ENCODE results near the gene MLLT3.

MLLT3 gene

DNA sequence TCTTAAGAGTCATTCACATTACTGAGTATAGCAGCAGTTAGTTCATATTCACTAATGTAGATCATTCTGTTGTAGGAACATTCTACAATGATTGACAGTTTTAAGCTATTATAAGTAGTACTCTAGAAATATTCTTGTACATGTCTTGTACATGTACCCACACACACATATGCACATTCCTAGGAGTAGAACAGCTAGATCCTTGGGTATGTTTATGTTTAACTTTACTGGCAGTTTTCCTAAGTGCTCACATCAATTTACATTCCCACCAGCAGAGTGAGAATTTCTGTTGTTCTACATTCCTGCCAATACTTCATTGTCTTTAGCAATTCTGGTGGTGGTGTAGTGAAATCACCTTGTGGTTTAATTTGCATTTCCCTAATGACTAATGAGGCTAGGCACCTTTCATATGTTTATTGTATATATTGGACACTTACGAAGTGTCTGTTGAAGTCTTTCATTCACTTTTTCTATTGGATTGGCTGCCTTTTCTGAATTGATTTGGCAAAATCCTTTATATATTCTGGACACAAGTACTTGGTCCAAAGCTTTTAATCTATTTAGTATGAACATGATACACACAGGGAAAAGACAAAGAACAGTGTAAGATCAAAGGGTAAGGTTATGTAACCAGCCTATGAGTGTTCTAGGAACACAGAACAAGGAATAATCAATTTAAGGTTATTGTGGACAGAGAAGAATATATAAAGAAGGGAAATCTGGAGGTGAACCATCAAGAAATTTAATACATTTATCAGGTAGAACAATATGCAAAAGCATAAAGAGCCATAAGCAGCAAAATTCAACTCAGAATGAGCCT is 95.6 kb downstream of the MLLT3 start:
- DNase-seq (ENCODE audit: low read depth): peak; percentile 44
- peak; percentile 32 for TF ChIP-seq CTCF (conservative IDR thresholded peaks at IDR 0.05; ENCODE audit: low read length)
- no peak overlapping the region for H3K4me3 ChIP-seq (ENCODE audit: low read length)

DNA sequence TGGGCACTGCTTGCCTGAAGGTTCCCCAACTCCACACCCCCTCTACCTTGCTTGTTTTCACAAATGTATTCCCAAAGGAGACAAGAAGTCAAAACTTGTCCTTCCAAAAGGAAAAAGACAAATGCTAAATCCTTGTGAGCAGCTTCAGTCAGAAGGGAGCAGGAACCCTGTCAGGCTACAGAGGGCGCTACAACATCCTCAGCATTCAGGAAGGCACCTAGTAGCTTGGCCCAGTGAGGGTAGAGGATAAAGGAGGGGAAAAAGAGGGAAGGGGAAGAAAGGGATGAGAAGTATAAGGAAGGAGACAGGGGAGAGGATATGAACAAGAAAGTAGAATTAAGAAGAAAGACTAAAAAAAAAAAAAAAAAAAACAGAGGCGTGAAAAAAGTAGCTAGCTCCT is 97.5 kb downstream of the MLLT3 start:
- DNase-seq (ENCODE audit: low read depth): no peak
- TF ChIP-seq CTCF (conservative IDR thresholded peaks at IDR 0.05; ENCODE audit: low read length): peak; percentile 14; the same call in 1 of the 2 replicates
- no peak overlapping the region for H3K4me3 ChIP-seq (ENCODE audit: low read length)

DNA sequence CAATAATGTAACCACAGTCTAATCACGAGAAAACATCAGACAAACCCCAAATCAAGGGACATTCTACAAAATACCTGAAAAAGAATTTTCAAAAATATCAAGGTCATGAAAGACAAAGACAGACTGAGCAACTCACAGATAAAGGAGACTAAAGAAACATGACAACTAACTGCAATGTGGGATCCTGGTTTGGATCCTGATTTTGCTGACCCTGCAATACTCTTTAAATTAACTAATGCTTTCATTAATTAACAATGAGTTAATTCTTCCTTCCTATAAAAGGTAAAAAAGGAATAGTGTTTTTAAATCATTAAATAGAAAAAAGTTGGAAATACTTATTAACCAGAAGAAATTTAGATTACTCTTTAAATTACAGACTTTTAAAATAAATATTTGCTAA is 103.6 kb downstream of the MLLT3 start:
- TF ChIP-seq CTCF (conservative IDR thresholded peaks at IDR 0.05; ENCODE audit: low read length): no peak

GRCh38 chr9:20513126-20513913 is 109.0 kb downstream of the MLLT3 start:
- no peak for TF ChIP-seq CTCF (conservative IDR thresholded peaks at IDR 0.05; ENCODE audit: low read length)
- no peak for DNase-seq (ENCODE audit: low read depth)
- H3K4me3 ChIP-seq (ENCODE audit: low read length): no peak overlapping the region

More for the DNA sequence above, 103.6 kb downstream of the MLLT3 start:
- H3K4me3 ChIP-seq (ENCODE audit: low read length): no peak overlapping the region
- no peak for DNase-seq (ENCODE audit: low read depth)

DNA sequence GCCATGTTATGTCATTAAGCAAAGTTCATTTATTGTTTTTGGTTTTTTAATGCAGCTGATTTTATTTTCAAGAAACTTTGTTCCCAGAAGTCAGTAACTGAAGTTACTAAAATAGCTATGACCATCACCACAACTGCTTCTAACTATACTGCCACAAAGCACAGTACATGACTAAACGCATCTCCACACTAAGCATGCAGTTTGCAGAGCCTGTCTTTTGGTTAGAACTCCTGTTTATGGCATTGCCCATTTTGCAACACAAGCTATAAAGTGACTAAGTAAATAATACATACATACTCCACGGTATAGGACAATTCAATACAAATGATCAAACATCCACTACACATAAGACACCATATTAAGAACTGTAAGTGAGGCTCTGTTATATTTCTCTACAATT is 109.7 kb downstream of the MLLT3 start:
- H3K4me3 ChIP-seq (ENCODE audit: low read length): no peak overlapping the region
- peak; percentile 24 for DNase-seq (ENCODE audit: low read depth)
- no peak for TF ChIP-seq CTCF (conservative IDR thresholded peaks at IDR 0.05; ENCODE audit: low read length)

DNA sequence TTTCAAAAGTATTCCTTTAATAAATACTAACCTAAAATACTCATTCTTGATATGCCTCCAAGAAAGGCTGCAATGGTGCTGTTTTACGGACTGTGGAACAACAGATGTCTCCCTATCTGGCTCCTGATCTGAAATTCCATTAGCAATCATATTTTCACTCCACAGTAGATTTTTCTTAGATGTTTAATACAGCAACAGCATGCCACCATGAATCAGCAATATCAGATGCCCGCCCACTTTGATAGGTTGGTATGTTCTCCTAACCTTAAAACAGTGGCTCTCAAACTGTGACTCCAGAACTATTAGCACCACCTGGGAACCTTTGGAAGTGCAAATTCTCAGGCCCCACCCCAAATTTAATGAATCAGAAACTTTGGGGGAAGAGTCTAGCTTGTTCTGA is 110.2 kb downstream of the MLLT3 start:
- no peak for TF ChIP-seq CTCF (conservative IDR thresholded peaks at IDR 0.05; ENCODE audit: low read length)
- peak; percentile 85 for DNase-seq (ENCODE audit: low read depth)
- no peak overlapping the region for H3K4me3 ChIP-seq (ENCODE audit: low read length)
